Measurements from ENCODE around the gene TBC1D1.
"Not testable (repeated sequence)": the region's sequence is repeated elsewhere in the genome, so short reads cannot be mapped to it uniquely, and the experiment has no call there.

TBC1D1 gene

DNA sequence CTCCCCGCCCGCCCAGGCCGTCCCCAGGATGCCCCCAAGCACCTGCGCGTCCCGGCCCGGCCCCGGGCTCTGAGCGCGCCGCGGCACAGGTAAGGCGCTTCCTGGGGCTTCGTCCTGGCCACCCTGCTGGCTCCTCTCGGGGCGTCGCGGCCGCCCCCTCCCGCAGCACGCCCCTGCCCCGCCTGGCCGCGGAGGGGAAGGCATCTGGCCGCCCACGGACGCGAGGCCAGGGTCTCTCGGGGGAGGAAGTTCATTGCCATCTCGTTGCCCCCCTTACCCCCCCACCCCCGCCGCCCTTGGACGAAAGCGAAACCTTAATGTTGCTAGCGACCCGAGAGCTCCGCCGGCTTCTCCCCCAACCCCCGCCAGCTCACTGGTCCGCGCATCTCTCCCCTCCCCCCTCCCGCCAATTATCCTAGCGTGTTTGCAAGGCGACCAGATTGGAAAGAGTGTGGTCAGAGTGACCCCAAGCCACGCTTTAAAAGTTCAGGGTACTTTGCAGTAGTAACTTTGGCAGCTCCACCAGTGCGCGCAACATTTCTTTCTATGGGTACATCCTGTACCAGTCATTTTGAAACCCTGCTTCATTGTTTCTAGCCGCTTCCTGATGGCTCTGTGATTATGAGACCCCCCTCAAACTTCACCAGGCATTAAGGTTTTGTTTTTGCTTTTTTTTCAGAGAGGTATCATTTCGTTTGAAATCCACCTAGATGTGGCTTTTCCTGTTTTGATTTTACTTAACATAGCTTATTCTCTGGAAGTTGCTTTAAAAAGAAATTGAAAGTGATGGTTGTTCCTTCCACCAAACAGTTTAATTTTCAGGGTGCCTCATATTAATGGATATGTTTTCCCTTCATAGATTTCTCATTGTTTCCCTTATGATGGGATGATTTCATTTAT, 626 bp downstream of the TBC1D1 start:
- DNase-seq (ENCODE audit: low spot score), result peak; percentile 42

DNA sequence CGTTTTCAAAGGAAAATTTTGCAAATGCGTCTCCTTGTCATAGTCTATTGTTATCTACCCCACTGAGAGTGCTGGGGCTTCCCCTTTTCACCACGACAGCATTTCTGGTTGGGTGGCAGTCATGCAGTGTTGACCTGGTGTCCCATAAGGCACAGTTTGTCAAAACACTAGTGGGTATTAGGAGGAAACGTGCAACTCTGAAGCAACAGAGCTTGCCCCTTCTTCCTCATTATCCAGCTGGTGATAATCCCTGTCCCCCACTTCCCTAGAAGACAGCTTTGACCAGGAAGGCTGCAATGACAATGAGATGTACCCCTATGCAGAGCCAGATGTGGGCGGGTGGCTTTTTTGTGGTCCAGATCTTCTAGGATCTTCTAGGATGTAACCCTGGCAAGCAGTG, 1.8 kb downstream of the TBC1D1 start:
- DNase-seq (ENCODE audit: low spot score), result peak; percentile 59

DNA sequence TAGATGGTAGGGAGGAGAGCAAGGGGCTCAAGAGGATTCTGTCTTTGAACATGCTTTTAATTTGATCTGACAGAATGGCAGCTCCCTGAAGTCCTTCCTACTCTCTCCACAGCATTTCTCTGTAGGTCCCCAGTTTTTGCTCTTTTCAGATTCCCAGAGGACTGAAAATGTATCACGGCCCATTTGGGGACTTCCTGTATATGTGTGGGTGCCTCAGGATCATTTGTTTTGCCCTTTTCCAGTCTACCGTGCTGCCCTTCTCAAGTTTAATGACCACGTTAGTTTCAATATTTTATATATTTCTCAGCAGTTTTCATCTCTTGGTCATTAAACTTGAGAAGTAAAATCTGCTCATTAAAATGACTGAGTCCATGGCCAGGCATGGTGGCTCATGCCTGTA, 2.3 kb downstream of the TBC1D1 start:
- DNase-seq (ENCODE audit: low spot score), result no peak

DNA sequence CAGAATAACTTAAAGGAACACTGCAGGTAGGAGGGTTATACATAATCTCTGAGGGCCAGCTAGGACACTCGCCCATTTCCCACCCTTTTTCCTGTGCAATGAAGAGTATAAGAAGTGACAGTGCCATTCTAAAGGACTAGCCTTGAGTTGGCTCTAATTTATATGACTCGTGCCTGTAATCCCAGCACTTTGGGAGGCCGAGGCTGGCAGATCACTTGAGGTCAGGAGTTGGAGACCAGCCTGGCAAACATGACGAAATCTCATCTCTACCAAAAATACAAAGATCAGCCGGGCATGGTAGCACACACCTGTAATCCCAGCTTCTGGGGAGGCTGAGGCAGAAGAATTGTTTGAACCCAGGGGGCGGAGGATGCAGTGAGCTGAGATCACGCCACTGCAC, 4.4 kb downstream of the TBC1D1 start:
- no peak for DNase-seq (ENCODE audit: low spot score)

DNA sequence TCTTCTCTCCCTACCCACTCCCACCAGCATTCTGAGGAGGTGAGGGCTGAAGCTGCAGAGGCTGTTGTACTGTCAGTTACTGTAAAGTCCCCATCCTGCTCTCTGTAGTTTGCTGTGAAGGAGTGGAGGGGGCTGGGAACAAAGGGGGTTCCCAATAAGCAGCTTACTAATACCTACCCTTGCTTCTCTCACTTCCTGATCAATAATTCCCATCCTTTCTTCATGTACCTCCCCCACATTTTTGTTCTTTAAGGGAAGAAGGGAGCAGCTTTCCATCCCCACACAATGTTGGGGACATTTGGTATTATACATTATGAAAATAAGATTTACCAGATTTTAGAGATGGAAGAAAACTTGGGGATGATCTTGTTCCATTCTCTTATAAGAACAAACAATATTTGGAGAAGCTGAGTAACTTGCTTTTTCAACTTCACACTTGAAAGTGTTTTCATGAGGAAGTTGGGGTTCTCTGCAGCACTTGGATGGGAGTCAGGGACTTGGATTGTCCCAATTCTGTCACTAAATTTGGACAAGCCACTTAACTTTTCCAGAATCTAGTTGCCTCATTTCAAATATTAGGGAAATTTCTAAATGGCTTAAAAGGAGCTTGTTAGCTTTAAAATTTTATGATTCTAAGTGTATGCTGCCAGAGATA, 5.4 kb downstream of the TBC1D1 start:
- no peak for DNase-seq (ENCODE audit: low spot score)

DNA sequence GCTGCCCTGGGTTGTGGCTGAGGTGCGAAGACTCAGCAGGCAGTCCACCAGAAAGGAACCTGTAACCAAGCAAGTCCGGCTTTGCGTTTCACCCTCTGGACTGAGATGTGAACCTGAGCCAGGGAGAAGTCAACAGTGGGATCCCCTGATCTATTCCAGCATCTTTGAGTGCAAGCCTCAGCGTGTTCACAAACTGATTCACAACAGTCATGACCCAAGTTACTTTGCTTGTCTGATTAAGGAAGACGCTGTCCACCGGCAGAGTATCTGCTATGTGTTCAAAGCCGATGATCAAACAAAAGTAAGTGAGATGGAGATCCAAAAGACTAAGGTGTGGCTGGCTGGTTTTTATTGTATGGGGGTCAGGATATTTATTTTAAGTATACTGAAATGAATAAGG, 11.3 kb downstream of the TBC1D1 start:
- no peak for DNase-seq (ENCODE audit: low spot score)

DNA sequence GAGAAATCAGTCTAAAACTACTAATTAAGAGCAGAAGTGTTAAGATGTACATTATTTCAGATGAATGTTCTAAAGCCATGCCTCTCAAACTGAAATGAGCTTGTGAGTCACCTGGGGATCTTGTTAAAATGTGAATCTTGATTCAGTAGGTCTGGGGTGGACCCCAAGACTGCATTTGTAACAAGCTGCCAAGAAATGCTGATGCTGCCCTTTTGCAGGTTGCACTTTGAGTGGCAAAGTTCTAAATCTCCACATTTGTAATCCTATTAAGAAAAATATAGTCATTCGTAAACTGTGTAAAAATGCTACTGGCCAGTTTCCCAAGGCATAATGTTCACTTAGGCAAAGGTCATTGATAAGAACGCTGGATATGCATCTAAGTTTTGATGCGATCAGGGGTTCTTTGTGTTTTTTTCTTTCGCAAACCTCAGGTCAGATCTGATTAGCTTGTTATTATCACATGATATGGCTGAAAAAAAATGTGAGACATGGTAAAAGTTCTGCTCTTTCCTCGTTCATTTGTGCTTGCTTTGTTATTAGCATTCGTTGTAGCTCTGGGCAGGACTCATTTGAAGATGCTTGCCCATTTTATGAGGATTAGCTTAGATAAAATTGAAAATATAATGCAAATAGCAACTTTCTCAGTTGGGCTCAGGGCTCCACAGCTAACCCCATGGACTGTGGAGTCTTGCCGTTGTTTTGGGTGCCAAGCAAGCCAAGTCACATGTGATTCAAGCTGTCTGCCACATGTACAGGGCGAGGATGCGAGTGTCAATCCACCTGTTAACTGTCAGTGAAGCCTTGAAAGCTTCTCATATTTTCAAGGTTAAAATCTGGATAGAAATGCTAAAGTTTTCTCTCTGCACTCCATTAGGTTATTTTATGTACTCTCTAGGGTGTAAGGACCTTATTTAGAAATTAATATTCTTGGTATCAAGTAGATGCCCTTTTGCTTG, 12.1 kb downstream of the TBC1D1 start:
- DNase-seq (ENCODE audit: low spot score), result no peak

DNA sequence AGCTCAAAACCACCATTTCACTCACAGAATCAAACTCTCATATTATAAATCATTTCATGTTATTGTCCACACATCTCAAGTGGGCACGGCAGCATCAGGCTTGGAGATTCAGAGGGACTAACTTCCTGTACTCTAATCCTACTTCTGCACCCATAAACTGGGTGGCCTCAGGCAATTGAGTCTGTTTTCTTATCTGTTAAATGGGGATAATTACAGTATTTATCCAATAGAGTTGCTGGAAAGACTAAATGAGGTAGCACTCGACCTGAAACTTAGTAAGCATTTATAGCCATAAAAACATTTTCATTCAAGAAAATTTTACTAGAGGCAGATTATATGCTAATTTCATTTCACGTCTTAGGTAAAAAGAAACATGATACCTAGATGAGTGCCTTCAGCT, 13.0 kb downstream of the TBC1D1 start:
- DNase-seq (ENCODE audit: low spot score), result no peak

DNA sequence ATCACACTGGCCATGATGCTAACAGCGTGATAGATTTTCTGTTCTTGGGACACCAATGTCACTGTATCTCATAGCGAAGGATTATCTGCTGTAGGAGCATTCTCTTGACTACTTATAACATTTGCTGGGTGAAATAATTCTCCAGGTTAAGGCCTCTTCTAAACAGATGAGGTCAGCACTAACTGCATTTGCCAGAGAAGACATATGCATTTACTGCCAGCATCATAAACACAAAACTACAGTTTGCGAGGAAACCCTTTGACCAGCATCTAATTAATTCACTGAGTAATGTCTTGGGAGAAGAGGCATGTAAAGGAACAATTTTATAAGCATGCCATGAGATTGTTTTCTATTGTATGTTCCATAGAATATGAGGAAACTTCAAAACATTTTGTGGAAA, 13.9 kb downstream of the TBC1D1 start:
- DNase-seq (ENCODE audit: low spot score), result no peak

DNA sequence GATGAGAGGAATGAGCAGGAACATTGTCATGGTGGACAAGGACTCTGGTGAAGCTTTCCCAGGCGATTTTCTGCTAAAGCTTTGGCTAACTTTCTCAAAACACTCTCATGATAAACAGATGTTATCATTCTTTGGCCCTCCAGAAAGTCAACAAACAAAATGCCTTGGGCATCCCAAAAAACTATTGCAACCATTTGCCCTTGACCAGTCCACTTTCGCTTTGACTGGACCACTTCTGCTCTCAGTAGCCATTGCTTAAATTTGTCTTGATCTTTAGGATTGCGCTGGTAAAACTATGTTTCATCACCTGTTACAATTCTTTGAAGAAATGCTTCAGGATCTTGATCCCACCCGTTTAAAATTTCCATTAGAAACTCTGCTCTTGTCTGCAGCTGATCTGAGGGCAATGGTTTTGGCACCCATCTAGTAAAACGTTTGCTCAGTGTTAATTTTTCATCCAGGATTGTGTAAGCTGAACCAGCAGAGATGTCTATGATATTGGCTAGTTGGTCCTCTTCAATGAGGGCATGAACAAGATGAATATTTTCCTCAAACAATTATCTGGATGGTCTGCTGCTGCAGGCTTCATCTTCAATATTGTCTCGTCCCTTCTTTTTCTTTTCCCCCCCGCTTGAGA, 14.8 kb downstream of the TBC1D1 start:
- DNase-seq (ENCODE audit: low spot score), result no peak

DNA sequence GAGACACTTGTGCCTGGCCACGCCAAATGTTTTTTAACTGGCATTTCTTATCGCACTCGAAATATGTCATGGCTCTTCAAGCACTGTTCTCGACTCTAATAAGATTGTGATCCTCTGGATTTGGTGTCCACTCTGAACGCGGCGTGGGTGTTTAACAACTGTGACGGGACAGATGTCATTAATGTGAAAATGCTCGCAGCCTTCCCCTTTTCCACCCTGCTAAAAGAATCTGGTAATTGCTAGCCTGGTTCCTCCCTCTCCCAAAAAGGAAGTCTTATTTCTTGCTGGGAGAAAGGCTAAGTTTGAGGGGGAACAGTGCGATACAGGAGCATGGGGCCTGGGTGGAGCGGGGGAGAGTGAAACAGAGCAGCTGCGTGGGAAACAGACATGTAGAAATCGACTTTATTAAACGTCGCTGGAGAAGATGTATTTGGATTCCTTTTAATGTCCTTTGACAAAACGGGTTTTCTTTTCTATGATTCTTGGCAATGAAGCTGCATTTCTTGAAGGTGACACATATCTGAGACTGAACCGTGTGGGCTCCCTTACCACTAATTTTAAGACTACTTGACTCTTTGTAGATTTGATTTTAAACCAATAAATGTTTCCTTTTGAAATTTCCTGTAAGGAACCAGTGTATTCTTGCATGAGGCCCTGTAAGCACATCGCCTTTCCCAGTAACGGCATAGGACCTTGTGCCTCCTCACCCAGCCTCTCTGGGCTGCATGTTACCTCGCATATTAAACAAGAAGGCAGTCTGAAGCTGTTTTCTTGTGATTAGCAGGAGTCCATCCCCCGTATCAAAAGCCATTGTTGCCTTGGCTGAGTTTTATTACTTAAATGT, 17.8 kb downstream of the TBC1D1 start:
- DNase-seq (ENCODE audit: low spot score), result no peak

DNA sequence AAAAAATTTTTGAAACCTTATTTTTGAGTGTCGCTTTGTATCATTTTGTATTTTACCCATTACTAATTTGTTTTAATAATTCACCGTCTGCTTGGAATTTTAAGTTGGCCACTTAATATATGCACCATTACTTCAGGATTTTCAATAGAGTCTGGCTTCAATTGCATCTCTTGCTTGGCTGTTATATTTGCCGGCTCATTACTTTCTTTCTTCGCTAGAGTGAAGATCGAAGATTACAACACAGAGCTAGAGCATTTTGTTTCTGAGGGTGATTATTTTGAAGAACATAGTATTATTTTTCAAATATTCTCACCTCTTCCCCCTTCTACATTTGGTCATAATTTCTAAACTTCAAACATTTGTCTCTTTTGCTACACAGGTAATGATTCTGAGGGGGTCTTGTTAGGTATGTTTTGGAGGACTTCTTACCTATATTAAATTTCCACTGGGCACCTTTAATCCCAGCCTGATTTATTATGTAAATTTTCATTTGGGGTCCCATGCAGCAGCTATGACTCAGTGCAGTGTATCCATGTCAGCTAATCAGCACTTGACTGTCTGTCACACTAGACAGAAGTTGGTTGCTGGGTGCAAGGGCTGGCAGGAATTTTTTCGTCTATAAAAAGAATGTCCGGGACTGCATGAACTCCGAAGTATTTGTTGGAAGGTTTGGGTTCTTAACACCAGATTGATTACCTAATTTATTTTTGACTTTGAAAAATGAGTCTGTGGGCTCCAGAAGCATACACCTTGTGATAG, 18.6 kb downstream of the TBC1D1 start:
- no peak for DNase-seq (ENCODE audit: low spot score)

DNA sequence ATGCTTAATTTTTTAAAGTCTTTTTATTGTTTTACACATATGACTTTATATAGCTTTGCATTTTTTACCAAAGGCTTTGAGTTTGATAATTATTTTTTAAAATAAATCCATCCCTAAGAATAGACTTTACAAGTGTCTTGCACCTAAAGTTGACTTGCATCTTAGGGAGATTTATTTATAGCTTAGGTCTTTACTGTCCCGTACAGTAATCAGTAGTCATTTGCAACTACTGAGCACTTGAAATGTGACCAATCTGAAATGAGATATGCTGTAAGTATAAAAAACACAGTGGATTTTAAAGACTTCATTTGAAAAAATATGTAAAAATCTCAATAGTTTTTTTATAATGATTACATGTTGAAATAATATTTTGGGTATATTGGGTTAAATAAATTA, 19.2 kb downstream of the TBC1D1 start:
- no peak for DNase-seq (ENCODE audit: low spot score)

DNA sequence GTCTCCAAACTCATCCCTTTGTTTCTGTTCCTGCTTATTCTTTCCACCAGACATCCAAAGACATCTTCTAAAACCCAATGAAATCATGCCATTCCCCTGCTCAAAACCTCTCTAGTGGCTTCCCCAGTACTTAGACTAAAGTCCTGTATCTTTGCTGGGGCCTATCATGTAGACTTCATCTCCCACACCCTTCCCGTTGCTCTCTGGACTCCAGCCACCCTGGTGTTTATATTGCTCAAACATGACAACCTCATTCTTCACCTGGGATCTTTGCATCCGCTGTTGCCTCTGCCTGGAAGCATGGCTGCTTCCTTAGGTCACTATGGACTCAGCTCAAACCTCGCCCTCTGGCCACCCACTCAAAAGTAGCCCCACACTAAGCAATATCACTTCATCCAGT, 23.7 kb downstream of the TBC1D1 start:
- no peak for DNase-seq (ENCODE audit: low spot score)

DNA sequence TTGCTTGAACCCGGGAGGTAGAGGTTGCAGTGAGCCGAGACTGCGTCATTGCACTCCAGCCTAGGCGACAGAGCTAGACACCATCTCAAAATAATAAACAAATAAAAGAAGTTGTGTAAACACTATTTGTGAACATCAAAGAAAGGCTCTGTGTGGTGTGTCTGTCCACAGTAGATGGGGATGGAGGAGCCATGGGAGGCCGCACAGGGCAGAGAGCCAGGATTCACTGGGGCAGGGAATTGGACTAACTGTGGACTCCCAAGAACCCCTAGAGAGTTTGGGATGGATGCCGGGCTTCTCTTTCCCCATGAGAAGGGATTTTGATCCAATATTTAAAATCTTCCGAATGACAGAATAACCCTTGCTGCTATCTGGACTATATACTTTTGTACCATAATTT, 26.5 kb downstream of the TBC1D1 start:
- DNase-seq (ENCODE audit: low spot score), result no peak

DNA sequence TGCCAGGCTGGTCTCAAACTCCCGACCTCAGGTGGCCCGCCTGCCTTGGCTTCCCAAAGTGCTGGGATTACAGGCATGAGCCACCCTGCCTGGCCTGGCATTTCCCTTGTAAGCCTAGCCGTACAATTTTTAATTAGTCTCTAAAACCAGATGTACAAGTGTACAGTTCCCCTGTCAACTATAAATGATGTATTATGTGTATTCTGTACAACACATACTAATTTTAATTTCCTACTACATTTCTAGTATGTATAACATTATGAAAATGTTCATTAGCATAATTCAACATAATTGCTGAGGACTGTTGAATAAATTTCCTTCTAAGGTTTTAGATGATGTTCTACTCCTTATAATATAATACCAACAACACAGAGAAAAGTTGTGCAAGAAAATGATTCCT, 27.8 kb downstream of the TBC1D1 start:
- DNase-seq (ENCODE audit: low spot score), result no peak

DNA sequence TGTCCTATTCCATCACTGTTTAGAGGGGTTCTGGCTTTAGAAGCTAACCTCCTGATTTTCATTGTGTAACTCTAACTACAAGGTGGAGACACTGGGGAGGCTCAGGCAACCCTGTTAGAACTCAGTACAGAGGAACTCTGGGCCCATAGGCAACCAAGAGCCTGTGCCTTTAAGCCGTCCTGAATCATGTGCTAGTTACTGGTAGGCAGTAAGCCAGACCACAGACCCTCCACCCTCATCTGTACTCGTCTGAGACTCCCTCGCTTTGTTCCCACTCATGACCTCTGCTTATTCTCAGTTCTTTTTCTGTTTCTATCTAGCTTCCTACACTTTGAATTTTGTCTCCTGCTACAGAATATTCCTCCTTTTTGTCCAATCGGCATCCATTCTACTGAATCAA, 31.4 kb downstream of the TBC1D1 start:
- DNase-seq (ENCODE audit: low spot score), result no peak

DNA sequence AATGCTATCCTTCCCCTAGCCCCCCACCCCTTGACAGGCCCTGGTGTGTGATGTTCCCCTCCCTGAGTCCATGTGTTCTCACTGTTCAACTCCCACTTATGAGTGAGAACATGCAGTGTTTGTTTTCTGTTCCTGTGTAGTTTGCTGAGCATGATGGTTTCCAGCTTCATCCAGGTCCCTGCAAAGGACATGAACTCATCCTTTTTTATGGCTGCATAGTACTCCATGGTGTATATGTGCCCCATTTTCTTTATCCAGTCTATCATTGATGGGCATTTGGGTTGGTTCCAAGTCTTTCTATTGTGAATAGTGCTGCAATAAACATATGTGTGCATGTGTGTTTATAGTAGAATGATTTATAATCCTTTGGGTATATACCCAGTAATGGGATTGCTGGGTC, 32.2 kb downstream of the TBC1D1 start:
- not testable (repeated sequence) for DNase-seq (ENCODE audit: low spot score)

DNA sequence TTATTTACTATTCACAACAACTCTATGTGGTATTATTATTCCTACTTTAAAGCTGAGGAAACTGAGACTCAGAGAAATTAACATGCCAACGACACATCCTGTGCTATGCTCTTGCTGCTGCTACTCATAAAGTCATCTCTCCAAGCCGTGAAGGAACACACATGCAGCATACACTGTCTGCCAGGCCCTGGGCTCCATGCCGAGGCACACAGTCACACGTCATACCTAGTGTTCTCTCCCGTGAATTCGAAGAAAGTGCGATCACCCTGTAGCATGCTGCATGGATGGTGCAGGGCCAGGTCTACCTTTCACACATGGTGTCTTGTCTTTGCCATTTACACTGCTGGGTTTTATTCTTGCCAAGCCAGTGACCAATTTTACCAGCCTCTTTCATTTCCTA, 34.1 kb downstream of the TBC1D1 start:
- no peak for DNase-seq (ENCODE audit: low spot score)

DNA sequence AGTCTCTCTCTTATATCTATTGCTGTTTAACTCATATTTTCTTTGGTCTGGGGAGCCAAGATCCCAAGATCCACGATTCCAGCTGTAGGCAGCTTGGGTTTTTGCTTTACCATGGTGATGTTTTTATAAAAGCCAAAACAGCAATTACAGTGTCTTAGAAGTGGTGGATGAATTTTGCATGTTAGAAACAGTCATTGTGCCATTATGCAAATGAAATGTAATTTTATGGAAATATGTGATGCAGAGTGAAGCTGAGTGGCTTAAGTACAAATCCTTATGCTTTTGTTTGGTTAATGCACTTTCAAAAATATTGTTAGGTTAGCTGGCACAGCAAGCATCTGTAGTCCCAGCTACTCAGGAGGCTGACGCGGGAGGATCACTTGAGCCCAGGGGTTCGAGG, 36.5 kb downstream of the TBC1D1 start:
- no peak for DNase-seq (ENCODE audit: low spot score)

Measured in CD4-positive, alpha-beta T cell treated with Interleukin-2 at 100 ng/mL for 4 hours (primary cell).